ENCODE data around the gene GAK. TPM values are rescaled to one million over a fixed set of nuclear protein-coding genes. Genes with fewer than 3 reads are reported as not detected.

The GAK gene
- total and polyA plus RNA-seq, 2 of the 13 experiments (the other 11 are each of a cell fraction or from before 2014, with no cell fraction given), result 17.5 to 44.3 TPM

DNA sequence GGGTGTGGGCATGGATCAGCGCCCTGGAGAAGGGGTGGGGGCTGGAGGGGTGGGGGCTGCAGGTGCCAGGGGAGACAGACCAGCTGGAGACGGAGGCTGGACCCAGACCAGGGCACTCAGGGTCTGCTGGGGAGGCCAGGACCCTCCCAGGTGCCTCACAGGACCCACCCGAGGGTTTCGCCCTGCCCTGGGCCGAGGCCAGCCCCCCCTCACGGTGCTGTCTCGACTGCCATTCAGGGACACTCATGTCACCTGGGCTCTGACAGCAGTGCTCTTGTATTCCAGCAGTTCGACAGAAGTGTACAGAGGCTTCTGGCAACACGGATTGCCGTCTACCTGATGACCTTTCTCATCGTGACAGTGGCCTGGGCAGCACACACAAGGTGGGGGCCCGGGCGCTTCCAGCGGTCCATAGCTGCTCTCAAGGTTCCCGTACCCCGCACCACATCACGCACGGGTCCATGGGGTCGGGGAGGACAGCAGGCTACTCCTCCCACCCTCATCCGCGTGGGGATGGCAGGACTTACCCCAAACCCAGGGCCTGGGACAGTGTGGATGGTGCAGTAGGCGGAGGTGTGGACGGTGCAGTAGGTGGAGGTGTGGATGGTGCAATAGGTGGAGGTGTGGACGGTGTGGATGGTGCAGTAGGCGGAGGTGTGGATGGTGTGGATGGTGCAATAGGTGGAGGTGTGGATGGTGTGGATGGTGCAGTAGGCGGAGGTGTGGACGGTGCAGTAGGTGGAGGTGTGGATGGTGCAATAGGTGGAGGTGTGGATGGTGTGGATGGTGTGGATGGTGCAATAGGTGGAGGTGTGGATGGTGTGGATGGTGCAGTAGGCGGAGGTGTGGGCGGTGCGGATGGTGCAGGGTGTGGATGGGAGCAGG, 18.3 kb upstream of the GAK start:
- no peak overlapping the region for H3K9ac ChIP-seq (ENCODE audit: insufficient read depth, low read depth, low read length)
- H3K27me3 ChIP-seq (ENCODE audit: control insufficient read depth in 1 of 2, insufficient read depth in 2 of 2, low read length in 2 of 2), result no peaks in the 10 kb centered on the region
- ATAC-seq (no peak), FAIRE-seq (no peak), DNase-seq (ENCODE audit: low spot score) (no peak)
- WGBS (ENCODE audit: low lambda C conversion rate), result 84% methylated on average over 18 of the region's 30 CpGs
- ChIA-PET POLR2A (interaction anchor here (0.9 kb wide), 1 partner anchor 276 kb away, joined by 3 read pairs; the partner anchor contains the start of genes ATP5ME and MYL5), CTCF (ENCODE audit: low intra/inter-chr PET ratio, low total read pairs) (no interaction called here)
- in situ Hi-C loops (cut with HindIII; ENCODE audit: extremely low pct_ligation_motif_present, low pct_unique_long_range_greater_than_20kb), result no loop called here
- no peaks in the 10 kb centered on the region for H3K36me3 ChIP-seq (replicated peaks in 1 of 2; ENCODE audit: control insufficient read depth in 1 of 2, insufficient read depth in 2 of 2, low read length in 2 of 2)
- no TSS peak for BruUV-seq (replicated peaks)
- H3K27ac ChIP-seq (ENCODE audit: extremely low read length, insufficient read depth, low read length), result no peak overlapping the region
- H3K4me2 ChIP-seq (ENCODE audit: low read depth, low read length), result no peak overlapping the region
- H4K20me1 ChIP-seq (ENCODE audit: insufficient read depth, low read length), result no peaks in the 10 kb centered on the region
- H3K9me3 ChIP-seq (ENCODE audit: low read length), result no peaks in the 10 kb centered on the region
- TF ChIP-seq SALL1 (CRISPR knock-in tag; IDR thresholded peaks at IDR 0.05) (no peak), RNF2 (conservative IDR thresholded peaks at IDR 0.05; ENCODE audit: low read depth) (no peak), CBX1 (IDR thresholded peaks at IDR 0.05; ENCODE audit: low read depth) (no peak), TAF15 (IDR thresholded peaks at IDR 0.05; ENCODE audit: low read depth, low read length, poor library complexity, severe bottlenecking) (no peak), AKAP8 (CRISPR knock-in tag; IDR thresholded peaks at IDR 0.05) (no peak)
- TF ChIP-seq, protein P1, sequence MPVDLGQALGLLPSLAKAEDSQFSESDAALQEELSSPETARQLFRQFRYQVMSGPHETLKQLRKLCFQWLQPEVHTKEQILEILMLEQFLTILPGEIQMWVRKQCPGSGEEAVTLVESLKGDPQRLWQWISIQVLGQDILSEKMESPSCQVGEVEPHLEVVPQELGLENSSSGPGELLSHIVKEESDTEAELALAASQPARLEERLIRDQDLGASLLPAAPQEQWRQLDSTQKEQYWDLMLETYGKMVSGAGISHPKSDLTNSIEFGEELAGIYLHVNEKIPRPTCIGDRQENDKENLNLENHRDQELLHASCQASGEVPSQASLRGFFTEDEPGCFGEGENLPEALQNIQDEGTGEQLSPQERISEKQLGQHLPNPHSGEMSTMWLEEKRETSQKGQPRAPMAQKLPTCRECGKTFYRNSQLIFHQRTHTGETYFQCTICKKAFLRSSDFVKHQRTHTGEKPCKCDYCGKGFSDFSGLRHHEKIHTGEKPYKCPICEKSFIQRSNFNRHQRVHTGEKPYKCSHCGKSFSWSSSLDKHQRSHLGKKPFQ (CRISPR knock-in tag; IDR thresholded peaks at IDR 0.05; ENCODE audit: insufficient replicate concordance), result no peak
- TF ChIP-seq, protein P2, sequence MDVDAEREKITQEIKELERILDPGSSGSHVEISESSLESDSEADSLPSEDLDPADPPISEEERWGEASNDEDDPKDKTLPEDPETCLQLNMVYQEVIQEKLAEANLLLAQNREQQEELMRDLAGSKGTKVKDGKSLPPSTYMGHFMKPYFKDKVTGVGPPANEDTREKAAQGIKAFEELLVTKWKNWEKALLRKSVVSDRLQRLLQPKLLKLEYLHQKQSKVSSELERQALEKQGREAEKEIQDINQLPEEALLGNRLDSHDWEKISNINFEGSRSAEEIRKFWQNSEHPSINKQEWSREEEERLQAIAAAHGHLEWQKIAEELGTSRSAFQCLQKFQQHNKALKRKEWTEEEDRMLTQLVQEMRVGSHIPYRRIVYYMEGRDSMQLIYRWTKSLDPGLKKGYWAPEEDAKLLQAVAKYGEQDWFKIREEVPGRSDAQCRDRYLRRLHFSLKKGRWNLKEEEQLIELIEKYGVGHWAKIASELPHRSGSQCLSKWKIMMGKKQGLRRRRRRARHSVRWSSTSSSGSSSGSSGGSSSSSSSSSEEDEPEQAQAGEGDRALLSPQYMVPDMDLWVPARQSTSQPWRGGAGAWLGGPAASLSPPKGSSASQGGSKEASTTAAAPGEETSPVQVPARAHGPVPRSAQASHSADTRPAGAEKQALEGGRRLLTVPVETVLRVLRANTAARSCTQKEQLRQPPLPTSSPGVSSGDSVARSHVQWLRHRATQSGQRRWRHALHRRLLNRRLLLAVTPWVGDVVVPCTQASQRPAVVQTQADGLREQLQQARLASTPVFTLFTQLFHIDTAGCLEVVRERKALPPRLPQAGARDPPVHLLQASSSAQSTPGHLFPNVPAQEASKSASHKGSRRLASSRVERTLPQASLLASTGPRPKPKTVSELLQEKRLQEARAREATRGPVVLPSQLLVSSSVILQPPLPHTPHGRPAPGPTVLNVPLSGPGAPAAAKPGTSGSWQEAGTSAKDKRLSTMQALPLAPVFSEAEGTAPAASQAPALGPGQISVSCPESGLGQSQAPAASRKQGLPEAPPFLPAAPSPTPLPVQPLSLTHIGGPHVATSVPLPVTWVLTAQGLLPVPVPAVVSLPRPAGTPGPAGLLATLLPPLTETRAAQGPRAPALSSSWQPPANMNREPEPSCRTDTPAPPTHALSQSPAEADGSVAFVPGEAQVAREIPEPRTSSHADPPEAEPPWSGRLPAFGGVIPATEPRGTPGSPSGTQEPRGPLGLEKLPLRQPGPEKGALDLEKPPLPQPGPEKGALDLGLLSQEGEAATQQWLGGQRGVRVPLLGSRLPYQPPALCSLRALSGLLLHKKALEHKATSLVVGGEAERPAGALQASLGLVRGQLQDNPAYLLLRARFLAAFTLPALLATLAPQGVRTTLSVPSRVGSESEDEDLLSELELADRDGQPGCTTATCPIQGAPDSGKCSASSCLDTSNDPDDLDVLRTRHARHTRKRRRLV (CRISPR knock-in tag; IDR thresholded peaks at IDR 0.05), result no peak
- no peak overlapping the region for H2AFZ ChIP-seq (ENCODE audit: low read length)
- intact Hi-C loops (cut with micrococcal nuclease; ENCODE audit: unreplicated experiment), result no loop called here
- H3K4me1 ChIP-seq (ENCODE audit: insufficient read depth, low read length), result peaks cover 23% of the 10 kb centered on the region
- H3K4me3 ChIP-seq (replicated peaks in 1 of 3; ENCODE audit: insufficient read depth in 1 of 3, low read depth in 2 of 3, low read length in 3 of 3), result no peak overlapping the region
- no peaks in the 10 kb centered on the region for H3K79me2 ChIP-seq (ENCODE audit: insufficient read depth, low read length)
